ENCODE data around the gene NTSR1. TPM values are rescaled to one million over a fixed set of nuclear protein-coding genes. Genes with fewer than 3 reads are reported as not detected.

NTSR1 gene
- polyA plus RNA-seq, 3 donors = 1.2 to 3.0 (median 1.4) TPM

- DNase-seq (ENCODE audit: extremely low read depth in 1 of 11, low read depth in 9 of 11, low spot score in 4 of 11) = no peak
These were observed 52.5 kb downstream of the NTSR1 start for GRCh38 chr20:62760856-62761758.

- DNase-seq (ENCODE audit: extremely low read depth in 1 of 11, low read depth in 9 of 11, low spot score in 4 of 11) = no peak
These were observed 53.1 kb downstream of the NTSR1 start for GRCh38 chr20:62761759-62762131.

- DNase-seq (ENCODE audit: extremely low read depth in 1 of 11, low read depth in 9 of 11, low spot score in 4 of 11) = no peak
These were observed 53.7 kb downstream of the NTSR1 start for GRCh38 chr20:62762376-62762775.

- no peak for DNase-seq (ENCODE audit: extremely low read depth in 1 of 11, low read depth in 9 of 11, low spot score in 4 of 11)
These were observed 54.2 kb downstream of the NTSR1 start for GRCh38 chr20:62762801-62763368.

GRCh38 chr20:62763404-62763803, 54.8 kb downstream of the NTSR1 start:
- DNase-seq (ENCODE audit: extremely low read depth in 1 of 11, low read depth in 9 of 11, low spot score in 4 of 11) = no peak

GRCh38 chr20:62764156-62764935, 55.7 kb downstream of the NTSR1 start:
- DNase-seq (ENCODE audit: extremely low read depth in 1 of 11, low read depth in 9 of 11, low spot score in 4 of 11) = no peak

- DNase-seq (ENCODE audit: extremely low read depth in 1 of 11, low read depth in 9 of 11, low spot score in 4 of 11) = no peak
These were observed 56.4 kb downstream of the NTSR1 start for GRCh38 chr20:62765021-62765420.

GRCh38 chr20:62765432-62766070, 56.9 kb downstream of the NTSR1 start:
- DNase-seq (ENCODE audit: extremely low read depth in 1 of 11, low read depth in 9 of 11, low spot score in 4 of 11) = no peak

- no peak for DNase-seq (ENCODE audit: extremely low read depth in 1 of 11, low read depth in 9 of 11, low spot score in 4 of 11)
These were observed 57.4 kb downstream of the NTSR1 start for GRCh38 chr20:62766071-62766450.

GRCh38 chr20:62766716-62767115, 58.1 kb downstream of the NTSR1 start:
- peak in 5 of 11 donors; percentile 49 to 75 (median 55) for DNase-seq (ENCODE audit: extremely low read depth in 1 of 11, low read depth in 9 of 11, low spot score in 4 of 11)

- DNase-seq (ENCODE audit: extremely low read depth in 1 of 11, low read depth in 9 of 11, low spot score in 4 of 11) = no peak
These were observed 59.6 kb downstream of the NTSR1 start for GRCh38 chr20:62768234-62768546.

GRCh38 chr20:62768551-62769287, 60.1 kb downstream of the NTSR1 start:
- peak in 4 of 11 donors; percentile 55 to 73 (median 65) for DNase-seq (ENCODE audit: extremely low read depth in 1 of 11, low read depth in 9 of 11, low spot score in 4 of 11)

- no peak for DNase-seq (ENCODE audit: extremely low read depth in 1 of 11, low read depth in 9 of 11, low spot score in 4 of 11)
These were observed 60.9 kb downstream of the NTSR1 start for GRCh38 chr20:62769346-62770071.

- no peak for DNase-seq (ENCODE audit: extremely low read depth in 1 of 11, low read depth in 9 of 11, low spot score in 4 of 11)
These were observed 61.7 kb downstream of the NTSR1 start for GRCh38 chr20:62770111-62770910.

GRCh38 chr20:62770916-62771315, 62.3 kb downstream of the NTSR1 start:
- no peak for DNase-seq (ENCODE audit: extremely low read depth in 1 of 11, low read depth in 9 of 11, low spot score in 4 of 11)

GRCh38 chr20:62771396-62772102, 62.9 kb downstream of the NTSR1 start:
- DNase-seq (ENCODE audit: extremely low read depth in 1 of 11, low read depth in 9 of 11, low spot score in 4 of 11) = no peak

- DNase-seq (ENCODE audit: extremely low read depth in 1 of 11, low read depth in 9 of 11, low spot score in 4 of 11) = no peak
These were observed 63.5 kb downstream of the NTSR1 start for GRCh38 chr20:62772103-62772611.
